ENCODE measurements around the gene SMARCD1. TPM values are rescaled to one million over a fixed set of nuclear protein-coding genes. Genes with fewer than 3 reads are reported as not detected.

The SMARCD1 gene
- total and polyA plus RNA-seq, 9 of the 15 experiments (the other 6 are each of a cell fraction or from before 2014, with no cell fraction given), result 0.86 to 91.7 (median 48.0) TPM

GRCh38 chr12:50075808-50076170, 9.4 kb upstream of the SMARCD1 start:
- Histone ChIP-seq H3K9me3 (replicated peaks; ENCODE audit: control insufficient read depth, insufficient read depth, low read depth, low read length) (no peaks in the 10 kb centered on the region), H3K9me1 (ENCODE audit: control insufficient read depth, insufficient read depth, low read length) (peaks cover 5% of the 10 kb centered on the region), H3K4me2 (ENCODE audit: insufficient read depth, low read length) (no peak overlapping the region), H3K4me3 (no peak overlapping the region), H3K27me3 (ENCODE audit: control insufficient read depth in 2 of 2, insufficient read depth in 2 of 2, low read length in 2 of 2) (no peaks in the 10 kb centered on the region), H4K20me1 (replicated peaks; ENCODE audit: control insufficient read depth, insufficient read depth, low read length) (no peaks in the 10 kb centered on the region), H2AFZ (ENCODE audit: low read depth, low read length) (no peak overlapping the region), H3K4me1 (replicated peaks in 1 of 2; ENCODE audit: control insufficient read depth in 2 of 2, insufficient read depth in 2 of 2, low read length in 2 of 2) (peaks cover 19% of the 10 kb centered on the region in 2 experiments), H3K36me3 (ENCODE audit: control insufficient read depth, insufficient read depth, low read length) (no peaks in the 10 kb centered on the region), H3K79me2 (ENCODE audit: control insufficient read depth, insufficient read depth, low read length) (no peaks in the 10 kb centered on the region), H3K27ac (ENCODE audit: extremely low read depth, low read depth, low read length) (no peak overlapping the region), H3K9ac (ENCODE audit: insufficient read depth in 1 of 2, low read depth in 2 of 2, low read length in 2 of 2) (no peak overlapping the region; a peak in 1 of 4 replicates)
- intact Hi-C loops (cut with micrococcal nuclease) (loop anchor here (1.0 kb wide), 2 partner anchors 100 to 239 kb away; no protein-coding TSS in a partner anchor), in situ Hi-C loops (cut with MboI) (no loop called here)
- ChIA-PET CTCF (ENCODE audit: low intra/inter-chr PET ratio) (interaction anchor here (0.8 to 5.8 kb wide), 4 partner anchors 100 to 1603 kb away, joined by 3 to 66 read pairs (median 9); no protein-coding TSS in a partner anchor), POLR2A (interaction anchor here (0.6 to 1.2 kb wide), 2 partner anchors 9 to 696 kb away, joined by 3 to 7 read pairs; partner anchors contain the start of gene SMARCD1)
- ATAC-seq (no peak), FAIRE-seq (no peak), DNase-seq (ENCODE audit: extremely low read depth in 1 of 4, low spot score in 3 of 4) (no peak)
- BruUV-seq (replicated peaks), result no TSS peak
- WGBS (ENCODE audit: insufficient coverage, low coverage, missing lambda C conversion rate), result 44% methylated on average over 1 of the region's 1 CpG
- TF ChIP-seq PHF21A (IDR thresholded peaks at IDR 0.05; ENCODE audit: borderline replicate concordance, low read depth), result no peak
- TF ChIP-seq, protein P1, sequence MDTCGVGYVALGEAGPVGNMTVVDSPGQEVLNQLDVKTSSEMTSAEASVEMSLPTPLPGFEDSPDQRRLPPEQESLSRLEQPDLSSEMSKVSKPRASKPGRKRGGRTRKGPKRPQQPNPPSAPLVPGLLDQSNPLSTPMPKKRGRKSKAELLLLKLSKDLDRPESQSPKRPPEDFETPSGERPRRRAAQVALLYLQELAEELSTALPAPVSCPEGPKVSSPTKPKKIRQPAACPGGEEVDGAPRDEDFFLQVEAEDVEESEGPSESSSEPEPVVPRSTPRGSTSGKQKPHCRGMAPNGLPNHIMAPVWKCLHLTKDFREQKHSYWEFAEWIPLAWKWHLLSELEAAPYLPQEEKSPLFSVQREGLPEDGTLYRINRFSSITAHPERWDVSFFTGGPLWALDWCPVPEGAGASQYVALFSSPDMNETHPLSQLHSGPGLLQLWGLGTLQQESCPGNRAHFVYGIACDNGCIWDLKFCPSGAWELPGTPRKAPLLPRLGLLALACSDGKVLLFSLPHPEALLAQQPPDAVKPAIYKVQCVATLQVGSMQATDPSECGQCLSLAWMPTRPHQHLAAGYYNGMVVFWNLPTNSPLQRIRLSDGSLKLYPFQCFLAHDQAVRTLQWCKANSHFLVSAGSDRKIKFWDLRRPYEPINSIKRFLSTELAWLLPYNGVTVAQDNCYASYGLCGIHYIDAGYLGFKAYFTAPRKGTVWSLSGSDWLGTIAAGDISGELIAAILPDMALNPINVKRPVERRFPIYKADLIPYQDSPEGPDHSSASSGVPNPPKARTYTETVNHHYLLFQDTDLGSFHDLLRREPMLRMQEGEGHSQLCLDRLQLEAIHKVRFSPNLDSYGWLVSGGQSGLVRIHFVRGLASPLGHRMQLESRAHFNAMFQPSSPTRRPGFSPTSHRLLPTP (IDR thresholded peaks at IDR 0.05; ENCODE audit: borderline replicate concordance, extremely low read depth, insufficient read length), result no peak
- no peak for TF ChIP-seq GMEB1 (CRISPR knock-in tag; IDR thresholded peaks at IDR 0.05)
- TF ChIP-seq DNMT1 (IDR thresholded peaks at IDR 0.05), result no peak
- TF ChIP-seq ZNF717 (CRISPR knock-in tag; IDR thresholded peaks at IDR 0.05), result no peak
- no peak for TF ChIP-seq NFATC3 (IDR thresholded peaks at IDR 0.05)
- no peak for TF ChIP-seq ZNF3 (CRISPR knock-in tag; IDR thresholded peaks at IDR 0.05)
- TF ChIP-seq, protein P2, sequence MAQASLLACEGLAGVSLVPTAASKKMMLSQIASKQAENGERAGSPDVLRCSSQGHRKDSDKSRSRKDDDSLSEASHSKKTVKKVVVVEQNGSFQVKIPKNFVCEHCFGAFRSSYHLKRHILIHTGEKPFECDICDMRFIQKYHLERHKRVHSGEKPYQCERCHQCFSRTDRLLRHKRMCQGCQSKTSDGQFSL (CRISPR knock-in tag; IDR thresholded peaks at IDR 0.05), result no peak
- TF ChIP-seq, protein P2 (tag; IDR thresholded peaks at IDR 0.05), result no peak
- no peak for TF ChIP-seq PATZ1 (CRISPR knock-in tag; IDR thresholded peaks at IDR 0.05; ENCODE audit: borderline replicate concordance)
- no peak for TF ChIP-seq ZNF224 (CRISPR knock-in tag; IDR thresholded peaks at IDR 0.05)
- TF ChIP-seq U2AF2 (optimal IDR thresholded peaks at IDR 0.05; ENCODE audit: low read depth, low read length), result no peak
- no peak for TF ChIP-seq PHB (CRISPR knock-in tag; IDR thresholded peaks at IDR 0.05)
- TF ChIP-seq NFYB (IDR thresholded peaks at IDR 0.05; ENCODE audit: extremely low read depth, insufficient read length), result no peak
- no peak for TF ChIP-seq ATF7 (IDR thresholded peaks at IDR 0.05)
- no peak for TF ChIP-seq NCOA1 (IDR thresholded peaks at IDR 0.05; ENCODE audit: low read depth)
- no peak for TF ChIP-seq CSDE1 (IDR thresholded peaks at IDR 0.05)
- no peak for TF ChIP-seq CREBBP (IDR thresholded peaks at IDR 0.05; ENCODE audit: low read depth, low read length)

All from K562 (cell line).